ENCODE data around the gene ZNF697. TPM values are rescaled to one million over a fixed set of nuclear protein-coding genes. Genes with fewer than 3 reads are reported as not detected.
"Not testable (repeated sequence)": the region's sequence is repeated elsewhere in the genome, so short reads cannot be mapped to it uniquely, and the experiment has no call there.

The ZNF697 gene
- total RNA-seq, 2 experiments from 2014 or later: 0.62 to 0.68 TPM

GRCh38 chr1:119588621-119589020, 59.4 kb downstream of the ZNF697 start:
- no peak overlapping the region for H3K27ac Mint-ChIP-seq
- H3K9me3 Mint-ChIP-seq: no peaks in the 10 kb centered on the region
- POLR2A ChIA-PET: no interaction called here
- H3K4me3 Mint-ChIP-seq: no peak overlapping the region
- no peaks in the 10 kb centered on the region for H3K36me3 Mint-ChIP-seq
- intact Hi-C loops (cut with micrococcal nuclease): no loop called here
- no peaks in the 10 kb centered on the region for H3K4me1 Mint-ChIP-seq (ENCODE audit: low read depth)
- H3K27me3 Mint-ChIP-seq: peaks cover 2% of the 10 kb centered on the region
- no peak for DNase-seq
- CTCF ChIA-PET: interaction anchor here (0.8 kb wide), 1 partner anchor 87 kb away, joined by 3 read pairs; no protein-coding TSS in a partner anchor

- no peak for DNase-seq
- Mint-ChIP-seq H3K9me3 (no peaks in the 10 kb centered on the region), H3K27me3 (peaks cover 2% of the 10 kb centered on the region), H3K4me3 (no peak overlapping the region), H3K27ac (no peak overlapping the region), H3K36me3 (no peaks in the 10 kb centered on the region), H3K4me1 (ENCODE audit: low read depth) (no peaks in the 10 kb centered on the region)
- ChIA-PET CTCF (no interaction called here), POLR2A (no interaction called here)
- intact Hi-C loops (cut with micrococcal nuclease): no loop called here
These were observed 60.7 kb downstream of the ZNF697 start for GRCh38 chr1:119587341-119587740.

- H3K4me3 Mint-ChIP-seq; H3K27ac Mint-ChIP-seq; H3K4me1 Mint-ChIP-seq (ENCODE audit: low read depth); intact Hi-C loops (cut with micrococcal nuclease); CTCF ChIA-PET; H3K9me3 Mint-ChIP-seq; H3K27me3 Mint-ChIP-seq; H3K36me3 Mint-ChIP-seq; POLR2A ChIA-PET; DNase-seq: not testable (repeated sequence)
These were observed 62.3 kb downstream of the ZNF697 start for GRCh38 chr1:119585801-119586200.

- intact Hi-C loops (cut with micrococcal nuclease): no loop called here
- no peak overlapping the region for H3K27ac Mint-ChIP-seq
- H3K36me3 Mint-ChIP-seq: no peaks in the 10 kb centered on the region
- DNase-seq: peak; percentile 22
- H3K4me1 Mint-ChIP-seq (ENCODE audit: low read depth): no peaks in the 10 kb centered on the region
- CTCF ChIA-PET: interaction anchor here (0.6 to 1.0 kb wide), 2 partner anchors 32 to 93 kb away, joined by 3 read pairs; no protein-coding TSS in a partner anchor
- H3K4me3 Mint-ChIP-seq: no peak overlapping the region
- peaks cover 4% of the 10 kb centered on the region for H3K9me3 Mint-ChIP-seq
- POLR2A ChIA-PET: no interaction called here
- H3K27me3 Mint-ChIP-seq: no peaks in the 10 kb centered on the region
These were observed 65.3 kb downstream of the ZNF697 start for GRCh38 chr1:119582801-119583200.

GRCh38 chr1:119581076-119581475, 67.0 kb downstream of the ZNF697 start:
- H3K27me3 Mint-ChIP-seq; DNase-seq; H3K9me3 Mint-ChIP-seq; intact Hi-C loops (cut with micrococcal nuclease); H3K36me3 Mint-ChIP-seq; H3K4me1 Mint-ChIP-seq (ENCODE audit: low read depth); POLR2A ChIA-PET; H3K4me3 Mint-ChIP-seq; CTCF ChIA-PET; H3K27ac Mint-ChIP-seq: not testable (repeated sequence)

- Mint-ChIP-seq H3K27me3 (peaks cover 7% of the 10 kb centered on the region), H3K4me3 (no peak overlapping the region), H3K4me1 (ENCODE audit: low read depth) (no peaks in the 10 kb centered on the region), H3K36me3 (no peaks in the 10 kb centered on the region), H3K9me3 (no peaks in the 10 kb centered on the region), H3K27ac (no peak overlapping the region)
- intact Hi-C loops (cut with micrococcal nuclease): no loop called here
- ChIA-PET POLR2A (no interaction called here), CTCF (no interaction called here)
- no peak for DNase-seq
These were observed 74.2 kb downstream of the ZNF697 start for GRCh38 chr1:119573886-119574285.

- DNase-seq; POLR2A ChIA-PET; intact Hi-C loops (cut with micrococcal nuclease); H3K36me3 Mint-ChIP-seq; CTCF ChIA-PET; H3K4me3 Mint-ChIP-seq; H3K27ac Mint-ChIP-seq; H3K9me3 Mint-ChIP-seq; H3K4me1 Mint-ChIP-seq (ENCODE audit: low read depth); H3K27me3 Mint-ChIP-seq: not testable (repeated sequence)
These were observed 78.0 kb downstream of the ZNF697 start for GRCh38 chr1:119569930-119570622.

Other genes starting within 250 kb of the ZNF697 start
- not detected for gene HSD3B2, start 233.1 kb downstream of the ZNF697 start, total RNA-seq
- not detected for gene HSD3B1, start 141.1 kb downstream of the ZNF697 start, total RNA-seq
- 100 to 1,000 TPM; 138 to 143 TPM for gene PHGDH, start 63.7 kb upstream of the ZNF697 start, total RNA-seq
- gene HMGCS2, start 120.6 kb upstream of the ZNF697 start, total RNA-seq: not detected
- gene REG4, start 163.2 kb upstream of the ZNF697 start, total RNA-seq: not detected
- gene ADAM30, start 248.2 kb upstream of the ZNF697 start, total RNA-seq: not detected

Measured in activated CD4-positive, alpha-beta memory T cell treated with anti-CD3 and anti-CD28 coated beads for 36 hours (primary cell).